ENCODE measurements around the gene SLX4IP. TPM values are rescaled to one million over a fixed set of nuclear protein-coding genes. Genes with fewer than 3 reads are reported as not detected.

Gene SLX4IP
- total RNA-seq, 1 donor from 2014 or later = 2.6 TPM

- no peak overlapping the region for H3K4me3 ChIP-seq (ENCODE audit: low read depth, low read length)
- no peak for DNase-seq (ENCODE audit: low read depth)
- no peak for TF ChIP-seq CTCF (conservative IDR thresholded peaks at IDR 0.05; ENCODE audit: low read depth, low read length)
These were observed 207.9 kb downstream of the SLX4IP start for GRCh38 chr20:10642856-10643559.

- H3K4me3 ChIP-seq (ENCODE audit: low read depth, low read length) = no peak overlapping the region
- TF ChIP-seq CTCF (conservative IDR thresholded peaks at IDR 0.05; ENCODE audit: low read depth, low read length) = no peak
- no peak for DNase-seq (ENCODE audit: low read depth)
These were observed 208.4 kb downstream of the SLX4IP start for GRCh38 chr20:10643560-10643873.

GRCh38 chr20:10644458-10645204, 209.5 kb downstream of the SLX4IP start:
- H3K4me3 ChIP-seq (ENCODE audit: low read depth, low read length) = no peak overlapping the region
- TF ChIP-seq CTCF (conservative IDR thresholded peaks at IDR 0.05; ENCODE audit: low read depth, low read length) = no peak

GRCh38 chr20:10645205-10645570, 210.1 kb downstream of the SLX4IP start:
- DNase-seq (ENCODE audit: low read depth) = no peak
- no peak for TF ChIP-seq CTCF (conservative IDR thresholded peaks at IDR 0.05; ENCODE audit: low read depth, low read length)
- H3K4me3 ChIP-seq (ENCODE audit: low read depth, low read length) = no peak overlapping the region

More at GRCh38 chr20:10644458-10645204, 209.5 kb downstream of the SLX4IP start:
- no peak for DNase-seq (ENCODE audit: low read depth)

- DNase-seq (ENCODE audit: low read depth) = no peak
- TF ChIP-seq CTCF (conservative IDR thresholded peaks at IDR 0.05; ENCODE audit: low read depth, low read length) = no peak
- no peak overlapping the region for H3K4me3 ChIP-seq (ENCODE audit: low read depth, low read length)
These were observed 210.9 kb downstream of the SLX4IP start for GRCh38 chr20:10646006-10646405.

- TF ChIP-seq CTCF (conservative IDR thresholded peaks at IDR 0.05; ENCODE audit: low read depth, low read length) = no peak
- no peak overlapping the region for H3K4me3 ChIP-seq (ENCODE audit: low read depth, low read length)
- no peak for DNase-seq (ENCODE audit: low read depth)
These were observed 211.8 kb downstream of the SLX4IP start for GRCh38 chr20:10646886-10647420.
